ENCODE results near the gene FADS1. TPM values are rescaled to one million over a fixed set of nuclear protein-coding genes. Genes with fewer than 3 reads are reported as not detected.

Gene FADS1
- total RNA-seq, 1 donor: 12.1 TPM

DNA sequence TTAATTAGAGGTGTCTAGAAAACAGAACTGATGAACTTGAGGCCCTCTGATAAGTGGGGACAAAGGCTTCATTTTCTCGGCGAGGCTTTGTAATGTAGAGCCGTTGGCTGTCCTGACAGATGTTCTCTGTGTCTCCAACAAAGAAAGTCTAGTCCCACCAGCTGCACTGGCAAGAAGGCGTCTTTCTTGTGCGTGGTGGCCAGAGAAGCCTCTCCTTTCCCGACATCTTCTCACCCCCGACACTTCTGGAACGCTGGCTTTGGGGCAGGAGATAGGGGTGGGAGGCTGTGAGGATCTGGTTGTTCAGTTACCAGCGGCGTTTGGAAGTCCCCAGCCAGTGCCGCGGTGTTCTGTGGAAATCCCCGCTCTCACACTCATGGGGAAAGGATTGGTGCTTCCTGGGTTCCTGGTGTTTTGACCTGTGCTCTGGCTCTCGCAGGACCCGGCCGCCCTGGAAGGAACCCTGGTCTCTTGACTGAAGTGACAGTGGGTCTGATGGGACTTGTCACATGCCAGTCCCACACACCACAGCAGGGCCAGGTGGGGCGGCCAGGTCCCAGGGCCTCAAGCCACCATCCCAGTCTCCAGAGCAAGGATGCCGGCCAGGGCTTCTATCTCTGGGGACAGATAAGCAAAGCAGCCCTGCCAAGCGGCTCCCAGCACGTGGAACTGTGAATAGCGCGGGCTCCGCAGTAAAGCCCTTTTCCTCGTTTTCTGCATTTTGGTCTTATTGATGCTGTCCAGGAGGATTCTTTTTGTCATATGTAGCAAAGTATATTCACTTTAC, 34.5 kb upstream of the FADS1 start:
- Histone ChIP-seq H3K9me3 (ENCODE audit: low read depth, low read length) (no peaks in the 10 kb centered on the region), H3K4me1 (ENCODE audit: insufficient read depth, low read length) (no peaks in the 10 kb centered on the region), H3K27me3 (ENCODE audit: insufficient read depth, low read length) (no peaks in the 10 kb centered on the region), H3K4me3 (ENCODE audit: low read length) (no peak overlapping the region)

DNA sequence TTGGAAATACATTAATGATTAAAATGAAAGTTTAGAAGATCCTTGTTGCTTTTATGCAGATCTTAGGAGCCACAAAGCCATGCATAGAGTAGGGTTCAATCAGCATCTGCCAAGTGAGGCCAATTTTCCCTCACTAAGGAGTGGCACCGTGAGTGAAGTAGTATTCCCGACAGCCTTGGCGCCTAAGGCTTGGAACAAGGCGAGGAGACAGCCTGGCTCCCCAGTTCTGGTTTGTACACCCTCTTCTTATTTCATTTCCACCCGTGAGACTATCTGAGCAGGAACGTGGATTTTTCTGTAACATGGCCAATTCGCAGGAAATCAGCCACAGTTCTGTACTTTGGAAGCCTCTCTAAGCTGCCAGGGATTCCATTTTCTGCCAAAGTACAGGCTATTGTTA, 33.9 kb upstream of the FADS1 start:
- no peaks in the 10 kb centered on the region for H3K9me3 ChIP-seq (ENCODE audit: low read depth, low read length)
- H3K4me1 ChIP-seq (ENCODE audit: insufficient read depth, low read length): no peaks in the 10 kb centered on the region
- no peaks in the 10 kb centered on the region for H3K27me3 ChIP-seq (ENCODE audit: insufficient read depth, low read length)
- H3K4me3 ChIP-seq (ENCODE audit: low read length): no peak overlapping the region

DNA sequence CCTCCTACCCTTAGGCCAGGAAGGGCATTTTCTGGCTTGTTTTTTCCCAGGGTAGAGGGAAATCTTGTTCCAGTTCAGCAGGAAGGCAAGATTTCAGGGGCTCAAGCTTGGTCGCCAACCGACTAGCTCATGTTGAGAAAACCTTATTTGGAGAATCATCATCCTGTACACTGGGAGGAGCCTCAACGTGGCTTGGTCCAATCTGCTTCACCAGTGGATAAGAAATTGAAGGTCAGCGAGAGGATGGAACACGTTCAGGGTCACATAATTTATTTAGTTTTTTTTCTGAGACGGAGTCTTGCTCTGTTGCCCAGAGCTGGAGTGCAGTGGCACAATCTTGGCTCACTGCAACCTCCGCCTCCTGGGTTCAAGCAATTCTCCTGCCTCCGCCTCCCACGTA, 31.8 kb upstream of the FADS1 start:
- Histone ChIP-seq H3K9me3 (ENCODE audit: low read depth, low read length) (no peaks in the 10 kb centered on the region), H3K27me3 (ENCODE audit: insufficient read depth, low read length) (no peaks in the 10 kb centered on the region), H3K4me3 (ENCODE audit: low read length) (no peak overlapping the region), H3K4me1 (ENCODE audit: insufficient read depth, low read length) (no peaks in the 10 kb centered on the region)

DNA sequence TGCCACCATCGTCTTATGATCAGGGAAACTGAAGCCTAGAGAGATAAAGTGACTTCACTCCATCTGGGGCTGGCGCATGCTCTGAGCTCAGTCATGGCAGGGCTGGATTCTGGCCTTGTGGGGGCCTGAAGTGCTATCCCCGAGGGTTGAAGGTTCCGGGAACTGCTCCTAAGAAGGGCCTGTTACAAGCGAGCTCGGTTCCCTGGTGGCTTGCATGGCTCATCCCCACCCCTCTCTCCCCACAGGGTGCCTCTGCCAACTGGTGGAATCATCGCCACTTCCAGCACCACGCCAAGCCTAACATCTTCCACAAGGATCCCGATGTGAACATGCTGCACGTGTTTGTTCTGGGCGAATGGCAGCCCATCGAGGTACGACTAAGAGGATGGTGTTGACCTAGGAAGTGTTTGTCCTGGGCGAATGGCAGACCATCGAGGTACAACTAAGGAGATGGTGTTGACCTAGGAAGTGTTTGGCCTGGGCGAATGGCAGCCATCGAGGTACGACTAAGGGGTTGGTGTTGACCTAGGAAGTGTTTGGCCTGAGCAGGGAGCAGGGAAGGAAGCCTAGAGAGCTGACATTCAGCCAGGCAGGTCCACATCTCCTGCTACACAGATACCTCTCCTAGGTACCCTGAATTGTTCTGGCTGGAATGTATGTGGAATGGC, 31.2 kb upstream of the FADS1 start:
- Histone ChIP-seq H3K4me1 (ENCODE audit: insufficient read depth, low read length) (no peaks in the 10 kb centered on the region), H3K9me3 (ENCODE audit: low read depth, low read length) (no peaks in the 10 kb centered on the region), H3K4me3 (ENCODE audit: low read length) (no peak overlapping the region), H3K27me3 (ENCODE audit: insufficient read depth, low read length) (no peaks in the 10 kb centered on the region)

DNA sequence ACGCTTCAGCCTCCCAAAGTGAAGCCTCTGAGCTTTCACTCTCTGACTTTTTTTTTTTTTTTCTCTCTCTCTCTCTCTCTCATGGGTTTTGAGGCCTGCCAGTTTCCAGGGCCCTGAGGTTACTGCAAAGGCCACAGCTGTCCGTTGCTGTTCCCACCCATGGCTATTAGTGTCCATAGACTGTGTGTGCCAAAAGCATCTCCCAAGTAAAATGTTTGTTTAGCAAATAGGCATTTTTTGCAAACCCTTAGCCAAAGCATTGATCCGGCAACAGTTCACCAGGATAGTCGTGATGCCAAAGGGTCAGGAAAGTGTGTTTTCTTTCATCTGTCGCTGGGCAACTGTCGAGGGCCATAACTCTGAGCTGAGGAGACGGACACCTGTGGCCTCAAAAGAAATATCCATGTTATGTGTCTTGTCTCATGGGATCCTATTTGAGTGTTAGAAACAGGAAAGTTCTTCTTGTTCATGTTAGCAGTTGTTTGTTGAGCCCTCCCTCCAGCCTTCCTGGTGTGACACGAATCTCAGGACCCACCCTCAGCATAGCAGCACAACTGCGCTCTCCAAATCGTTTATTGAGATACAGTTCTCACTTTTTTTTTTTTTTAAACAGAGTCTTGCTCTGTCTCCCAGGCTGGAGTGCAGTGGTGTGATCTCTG, 29.7 kb upstream of the FADS1 start:
- Histone ChIP-seq H3K9me3 (ENCODE audit: low read depth, low read length) (no peaks in the 10 kb centered on the region), H3K4me1 (ENCODE audit: insufficient read depth, low read length) (no peaks in the 10 kb centered on the region), H3K27me3 (ENCODE audit: insufficient read depth, low read length) (no peaks in the 10 kb centered on the region), H3K4me3 (ENCODE audit: low read length) (no peak overlapping the region)

DNA sequence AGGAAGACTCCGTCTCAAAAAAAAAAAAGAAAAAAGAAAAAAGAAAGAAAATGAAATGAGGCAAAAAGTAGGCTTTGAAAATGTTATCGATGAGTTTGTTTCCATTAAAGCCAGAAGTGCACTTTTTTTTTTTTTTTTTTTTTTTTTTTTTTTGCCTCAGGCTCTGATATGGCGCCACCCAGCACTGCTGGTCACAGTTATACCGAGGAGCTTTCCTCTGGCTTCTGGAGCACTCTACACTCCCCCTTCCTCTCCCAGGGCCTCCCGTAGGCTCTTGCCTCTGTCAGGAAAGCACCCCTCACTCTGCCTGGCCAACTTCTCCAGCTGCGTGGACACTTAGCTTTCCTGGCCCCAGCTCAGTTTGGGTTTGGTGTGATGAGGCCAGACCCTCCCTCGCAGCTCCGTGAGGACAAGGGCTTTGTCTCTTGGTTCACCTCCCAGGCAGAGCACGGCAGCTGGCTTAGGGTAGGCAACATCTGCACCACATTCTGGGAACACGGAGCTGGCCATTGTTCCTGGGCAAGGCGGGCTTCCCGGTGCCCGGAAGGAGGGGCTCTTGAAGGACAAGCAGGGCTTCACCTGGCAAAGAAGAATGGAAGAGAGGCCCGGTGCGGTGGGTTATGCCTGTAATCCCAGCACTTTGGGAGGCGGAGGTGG, 28.2 kb upstream of the FADS1 start:
- no peak overlapping the region for H3K4me3 ChIP-seq (ENCODE audit: low read length)
- no peaks in the 10 kb centered on the region for H3K27me3 ChIP-seq (ENCODE audit: insufficient read depth, low read length)
- H3K4me1 ChIP-seq (ENCODE audit: insufficient read depth, low read length): no peaks in the 10 kb centered on the region
- no peaks in the 10 kb centered on the region for H3K9me3 ChIP-seq (ENCODE audit: low read depth, low read length)

DNA sequence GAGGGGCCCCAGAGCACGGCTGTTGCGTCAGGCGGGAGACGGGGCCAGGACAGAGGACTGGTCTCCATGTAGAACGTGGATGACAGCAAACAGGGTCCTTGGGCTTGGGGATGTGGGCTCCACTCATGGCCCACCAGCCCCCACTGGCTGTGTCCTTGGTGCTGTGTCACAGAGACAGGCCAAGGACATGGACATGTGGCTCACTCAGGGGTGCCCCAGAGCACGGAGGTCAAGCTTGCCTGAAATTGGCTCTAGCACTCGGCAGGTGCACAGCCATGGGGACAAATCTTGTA, 25.7 kb upstream of the FADS1 start:
- H3K4me1 ChIP-seq (ENCODE audit: insufficient read depth, low read length): no peaks in the 10 kb centered on the region
- H3K27me3 ChIP-seq (ENCODE audit: insufficient read depth, low read length): no peaks in the 10 kb centered on the region
- H3K4me3 ChIP-seq (ENCODE audit: low read length): no peak overlapping the region
- no peaks in the 10 kb centered on the region for H3K9me3 ChIP-seq (ENCODE audit: low read depth, low read length)

DNA sequence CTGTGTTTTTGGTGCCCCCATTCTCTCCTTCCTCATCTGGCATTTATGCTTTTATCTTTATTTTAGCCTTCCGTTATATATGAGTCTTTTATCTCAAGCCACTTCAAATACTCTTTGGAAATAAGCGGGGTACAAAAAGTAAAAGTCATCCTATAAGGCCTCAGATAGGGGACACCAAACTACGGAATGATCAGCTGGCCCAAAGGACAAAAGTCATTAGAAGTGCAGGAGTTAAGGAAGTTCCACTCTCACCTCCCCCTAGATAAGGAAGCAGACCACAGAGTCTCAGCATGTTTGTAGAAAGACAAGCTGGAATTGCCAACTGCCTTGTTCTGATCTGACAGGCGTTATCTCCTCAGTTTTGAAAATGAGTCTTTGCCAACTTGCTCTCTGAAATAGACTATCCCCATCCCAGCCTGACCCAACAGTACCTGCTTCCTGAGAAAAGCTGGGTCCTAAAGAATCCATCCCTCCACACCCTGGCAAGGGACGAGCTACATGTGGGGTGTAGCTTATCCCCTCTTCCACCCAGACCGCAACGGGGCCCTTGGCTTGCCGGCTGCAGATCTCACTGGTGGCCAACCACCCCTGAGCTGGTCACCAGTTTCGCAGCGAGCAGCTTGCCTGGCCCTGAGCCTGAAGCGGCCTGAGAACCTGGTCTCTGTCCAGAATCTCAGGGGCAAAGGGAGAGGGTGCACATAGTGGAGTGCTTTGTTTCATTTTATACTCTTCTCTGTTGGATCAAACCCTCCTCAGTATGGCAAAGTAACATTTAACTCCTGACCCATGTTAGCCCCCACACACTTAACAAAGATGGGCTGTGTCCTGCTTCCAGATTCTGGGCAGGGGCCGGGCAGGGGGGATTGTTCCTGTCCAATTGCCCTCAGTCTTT, 25.1 kb upstream of the FADS1 start:
- Histone ChIP-seq H3K9me3 (ENCODE audit: low read depth, low read length) (no peaks in the 10 kb centered on the region), H3K27me3 (ENCODE audit: insufficient read depth, low read length) (no peaks in the 10 kb centered on the region), H3K4me1 (ENCODE audit: insufficient read depth, low read length) (no peaks in the 10 kb centered on the region), H3K4me3 (ENCODE audit: low read length) (no peak overlapping the region)

DNA sequence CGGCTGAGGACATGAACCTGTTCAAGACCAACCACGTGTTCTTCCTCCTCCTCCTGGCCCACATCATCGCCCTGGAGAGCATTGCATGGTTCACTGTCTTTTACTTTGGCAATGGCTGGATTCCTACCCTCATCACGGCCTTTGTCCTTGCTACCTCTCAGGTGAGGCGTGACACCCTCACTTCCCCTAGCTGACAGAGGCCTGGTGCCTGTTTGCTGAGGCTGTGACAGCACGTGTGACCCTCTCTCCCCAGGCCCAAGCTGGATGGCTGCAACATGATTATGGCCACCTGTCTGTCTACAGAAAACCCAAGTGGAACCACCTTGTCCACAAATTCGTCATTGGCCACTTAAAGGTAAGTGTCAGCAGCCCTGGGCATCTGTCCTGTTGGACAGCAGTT, 23.6 kb upstream of the FADS1 start:
- Histone ChIP-seq H3K4me3 (ENCODE audit: low read length) (no peak overlapping the region), H3K27me3 (ENCODE audit: insufficient read depth, low read length) (no peaks in the 10 kb centered on the region), H3K4me1 (ENCODE audit: insufficient read depth, low read length) (peaks cover 10% of the 10 kb centered on the region), H3K9me3 (ENCODE audit: low read depth, low read length) (no peaks in the 10 kb centered on the region)

DNA sequence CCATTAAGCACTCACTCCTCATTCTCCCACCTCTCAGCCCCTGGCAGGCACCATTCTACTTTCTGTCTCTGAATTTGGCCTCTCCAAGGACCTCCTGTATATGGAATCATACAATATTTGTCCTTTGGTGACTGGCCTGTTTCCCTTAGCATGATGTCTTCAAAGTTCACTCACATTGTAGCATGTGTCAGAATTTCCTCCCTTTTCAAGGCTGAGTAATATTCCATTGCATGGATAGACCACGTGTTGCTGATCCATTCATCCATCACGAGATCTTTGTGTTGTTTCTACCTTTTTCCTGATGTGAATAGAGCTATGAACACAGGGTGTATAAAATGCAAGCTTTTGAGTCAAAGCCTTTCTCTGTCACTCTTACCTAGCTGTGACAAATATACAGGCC, 22.9 kb upstream of the FADS1 start:
- Histone ChIP-seq H3K9me3 (ENCODE audit: low read depth, low read length) (no peaks in the 10 kb centered on the region), H3K4me3 (ENCODE audit: low read length) (no peak overlapping the region), H3K27me3 (ENCODE audit: insufficient read depth, low read length) (no peaks in the 10 kb centered on the region), H3K4me1 (ENCODE audit: insufficient read depth, low read length) (peaks cover 16% of the 10 kb centered on the region)

DNA sequence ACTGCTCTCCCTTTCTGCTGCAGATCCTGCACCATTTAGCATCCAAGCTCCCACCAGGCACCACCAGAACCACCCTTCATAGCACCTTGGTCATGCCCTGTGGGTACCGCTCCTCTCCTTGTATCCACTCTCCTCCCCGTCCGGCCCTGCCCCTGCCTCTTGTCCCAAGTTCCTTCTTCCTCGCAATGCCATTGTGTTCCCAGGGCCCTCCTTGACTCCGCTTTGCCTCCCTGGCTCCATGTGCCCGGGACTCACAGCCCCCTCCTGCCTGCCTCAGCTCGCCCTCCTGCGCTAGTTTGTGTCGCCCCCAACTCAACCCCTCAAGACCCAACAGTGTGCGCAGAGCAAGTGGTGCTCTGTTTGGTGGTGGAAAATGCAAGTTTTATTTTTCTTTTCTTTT, 22.1 kb upstream of the FADS1 start:
- Histone ChIP-seq H3K4me1 (ENCODE audit: insufficient read depth, low read length) (peaks cover 25% of the 10 kb centered on the region), H3K27me3 (ENCODE audit: insufficient read depth, low read length) (no peaks in the 10 kb centered on the region), H3K4me3 (ENCODE audit: low read length) (no peak overlapping the region), H3K9me3 (ENCODE audit: low read depth, low read length) (no peaks in the 10 kb centered on the region)

DNA sequence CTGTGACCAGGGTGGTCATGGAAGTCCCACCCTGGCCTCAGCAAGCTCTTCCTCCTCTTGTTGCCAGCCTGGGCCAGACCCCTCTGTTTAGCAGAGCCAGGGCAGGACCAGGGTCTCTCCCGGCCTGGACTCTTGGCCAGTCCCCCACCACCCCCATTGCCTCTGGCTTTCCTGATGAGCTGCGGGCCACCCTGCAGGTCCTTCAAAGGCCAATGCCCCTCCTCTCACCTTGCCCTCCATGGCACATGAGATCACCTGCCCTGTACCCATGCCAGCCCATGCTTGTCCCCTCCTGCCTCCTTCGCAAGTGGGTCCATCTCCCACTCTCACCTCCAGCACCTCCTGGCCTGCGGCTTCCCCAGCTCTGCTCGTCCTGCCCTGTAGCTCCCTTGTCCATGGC, 21.7 kb upstream of the FADS1 start:
- peaks cover 29% of the 10 kb centered on the region for H3K4me1 ChIP-seq (ENCODE audit: insufficient read depth, low read length)
- no peaks in the 10 kb centered on the region for H3K27me3 ChIP-seq (ENCODE audit: insufficient read depth, low read length)
- H3K4me3 ChIP-seq (ENCODE audit: low read length): no peak overlapping the region
- H3K9me3 ChIP-seq (ENCODE audit: low read depth, low read length): no peaks in the 10 kb centered on the region

DNA sequence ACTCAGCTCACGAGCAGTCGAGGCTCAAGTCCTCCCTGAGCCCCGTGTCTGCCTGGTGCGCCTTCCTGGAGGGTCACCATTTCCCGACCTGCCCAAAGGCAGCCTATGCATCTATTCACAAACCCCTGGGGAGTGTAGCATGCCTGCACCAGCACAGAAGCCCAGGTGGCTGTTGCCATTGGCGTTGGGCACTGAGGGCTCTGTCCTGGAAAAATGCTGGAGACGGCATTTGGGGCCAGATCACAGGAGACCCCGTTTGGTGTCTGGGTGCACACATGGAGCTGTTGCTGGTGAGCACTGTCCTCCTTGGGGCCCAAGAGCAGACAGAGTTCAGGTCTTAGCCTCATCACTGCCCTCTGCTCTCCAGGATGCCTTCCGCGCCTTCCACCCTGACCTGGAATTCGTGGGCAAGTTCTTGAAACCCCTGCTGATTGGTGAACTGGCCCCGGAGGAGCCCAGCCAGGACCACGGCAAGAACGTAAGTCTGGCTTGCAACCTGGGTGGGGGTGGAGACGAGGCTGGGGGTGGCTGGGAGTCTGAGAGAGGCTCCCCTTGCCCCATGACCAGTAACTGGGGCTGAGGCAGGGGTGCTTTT, 20.7 kb upstream of the FADS1 start:
- peaks cover 30% of the 10 kb centered on the region for H3K4me1 ChIP-seq (ENCODE audit: insufficient read depth, low read length)

DNA sequence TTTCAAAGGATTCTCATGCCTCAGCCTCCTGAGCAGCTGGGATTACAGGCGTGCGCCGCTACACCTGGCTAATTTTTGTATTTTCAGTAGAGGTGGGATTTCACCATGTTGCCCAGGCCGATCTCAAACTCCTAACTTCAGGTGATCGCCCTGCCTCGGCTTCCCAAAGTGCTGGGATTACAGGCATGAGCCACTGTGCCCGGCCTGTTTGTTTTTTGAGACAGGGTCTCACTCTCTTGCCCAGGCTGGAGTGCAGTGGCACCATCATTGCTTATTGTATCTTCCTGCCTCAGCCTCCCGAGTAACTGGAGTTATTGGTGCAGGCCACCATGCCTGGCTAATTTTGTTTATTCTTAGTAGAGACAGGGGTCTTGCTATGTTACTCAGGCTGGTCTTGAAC, 19.4 kb upstream of the FADS1 start:
- no peak overlapping the region for H3K4me3 ChIP-seq (ENCODE audit: low read length)
- no peaks in the 10 kb centered on the region for H3K27me3 ChIP-seq (ENCODE audit: insufficient read depth, low read length)
- H3K4me1 ChIP-seq (ENCODE audit: insufficient read depth, low read length): peaks cover 43% of the 10 kb centered on the region
- no peaks in the 10 kb centered on the region for H3K9me3 ChIP-seq (ENCODE audit: low read depth, low read length)

More for the DNA sequence above, 20.7 kb upstream of the FADS1 start:
- H3K4me3 ChIP-seq (ENCODE audit: low read length): no peak overlapping the region
- H3K27me3 ChIP-seq (ENCODE audit: insufficient read depth, low read length): no peaks in the 10 kb centered on the region
- H3K9me3 ChIP-seq (ENCODE audit: low read depth, low read length): no peaks in the 10 kb centered on the region
